Transverse colon (tissue), 4 donors: ENCODE results near the gene RANBP10. TPM values are rescaled to one million over a fixed set of nuclear protein-coding genes. Genes with fewer than 3 reads are reported as not detected.

Experiments used
- DNase-seq: peaks from one replicate; pipeline ENCODE4 v3.0.0-alpha.2; 2019
- H3K27ac ChIP-seq, 4 donors: fragments of 200-600 bp; sonication (generic); 2 replicates each; pipeline ENCODE4 v1.5.1; 2016 to 2018; ENCODE audit warnings: inconsistent platforms in 4 of 4
- H3K27me3 ChIP-seq: fragments of 200-600 bp; sonication (generic); 2 replicates; pipeline ENCODE4 v1.5.1; 2017; ENCODE audit warnings: inconsistent platforms
- H3K36me3 ChIP-seq, 4 donors: fragments of 200-600 bp; sonication (generic); 2 replicates each; pipeline ENCODE4 v1.5.1; 2017 to 2019; ENCODE audit warnings: inconsistent platforms in 4 of 4
- H3K4me1 ChIP-seq, 4 donors: fragments of 200-600 bp; sonication (generic); 2 replicates each; pipeline ENCODE4 v1.5.1; 2017 to 2020; ENCODE audit warnings: inconsistent platforms in 4 of 4
- H3K4me3 ChIP-seq, 4 donors: fragments of 200-600 bp; sonication (generic); 1 replicate in 1 of 4; 2 replicates in 3 of 4; pipeline versions ENCODE4 v1.5.1 to v1.6.1; 2017 to 2019; ENCODE audit warnings: inconsistent platforms in 4 of 4
- H3K9me3 ChIP-seq, 2 donors: fragments of 200-600 bp; sonication (generic); 2 replicates each; pipeline ENCODE4 v1.5.1; 2017 to 2019; ENCODE audit warnings: inconsistent platforms in 2 of 2
- CTCF ChIP-seq, 5 experiments: fragments of 200-600 bp in 3 of 5; fragments of 450-650 bp in 2 of 5; sonication (generic) in 3 of 5; IDR thresholded peaks; 1 replicate in 2 of 5; 2 replicates in 3 of 5; pipeline ENCODE4 v1.5.1; 2016 to 2017; ENCODE audit warnings: antibody characterized with exemption in 5 of 5, inconsistent platforms in 3 of 5, mild to moderate bottlenecking in 2 of 5, moderate library complexity in 1 of 5
- EP300 ChIP-seq: sonication (generic); formaldehyde crosslinking; IDR thresholded peaks from one replicate; pipeline ENCODE4 v1.6.1; 2017; ENCODE audit warnings: antibody characterized with exemption, low read depth
- POLR2A ChIP-seq: fragments of 450-650 bp; IDR thresholded peaks from one replicate; pipeline ENCODE4 v1.6.1; 2016; ENCODE audit warnings: antibody characterized with exemption, mild to moderate bottlenecking, moderate library complexity
- POLR2AphosphoS5 ChIP-seq, 3 donors: sonication (generic); formaldehyde crosslinking; IDR thresholded peaks; one replicate each; pipeline ENCODE4 v1.6.1; 2016; ENCODE audit warnings: antibody characterized with exemption in 3 of 3
- WGBS, 2 donors: methylation state at CpG; one replicate each; pipeline ENCODE4 v1.1.5; 2018; ENCODE audit warnings: low coverage in 1 of 2; 5-methylcytosine and 5-hydroxymethylcytosine counted together
- in situ Hi-C, 4 donors: fragments of 200-750 bp; cut with MboI; loops; one replicate each; pipeline versions ENCODE4 v1.15.0 to v1.15.1; 2017; ENCODE audit warnings: low sequenced_read_pairs in 3 of 4, low pct_ligation_motif_present in 1 of 4, low pct_unique_long_range_greater_than_20kb in 1 of 4
- intact Hi-C: fragments of 100-400 bp; cut with DNase I; formaldehyde crosslinking; loops from one replicate; pipeline ENCODE4 v1.15.1; 2023; ENCODE audit warnings: low total_unique reads
- total RNA-seq, 4 donors: library from RNA; depleted of rRNA; stranded (reverse); fragments of >200 nt; gene quantifications; one replicate each; pipeline ENCODE4 v1.1.0, GENCODE V29; 2016

Gene RANBP10
- total RNA-seq, 4 donors from 2014 or later, result 15.1 to 32.9 (median 19.1) TPM

DNA sequence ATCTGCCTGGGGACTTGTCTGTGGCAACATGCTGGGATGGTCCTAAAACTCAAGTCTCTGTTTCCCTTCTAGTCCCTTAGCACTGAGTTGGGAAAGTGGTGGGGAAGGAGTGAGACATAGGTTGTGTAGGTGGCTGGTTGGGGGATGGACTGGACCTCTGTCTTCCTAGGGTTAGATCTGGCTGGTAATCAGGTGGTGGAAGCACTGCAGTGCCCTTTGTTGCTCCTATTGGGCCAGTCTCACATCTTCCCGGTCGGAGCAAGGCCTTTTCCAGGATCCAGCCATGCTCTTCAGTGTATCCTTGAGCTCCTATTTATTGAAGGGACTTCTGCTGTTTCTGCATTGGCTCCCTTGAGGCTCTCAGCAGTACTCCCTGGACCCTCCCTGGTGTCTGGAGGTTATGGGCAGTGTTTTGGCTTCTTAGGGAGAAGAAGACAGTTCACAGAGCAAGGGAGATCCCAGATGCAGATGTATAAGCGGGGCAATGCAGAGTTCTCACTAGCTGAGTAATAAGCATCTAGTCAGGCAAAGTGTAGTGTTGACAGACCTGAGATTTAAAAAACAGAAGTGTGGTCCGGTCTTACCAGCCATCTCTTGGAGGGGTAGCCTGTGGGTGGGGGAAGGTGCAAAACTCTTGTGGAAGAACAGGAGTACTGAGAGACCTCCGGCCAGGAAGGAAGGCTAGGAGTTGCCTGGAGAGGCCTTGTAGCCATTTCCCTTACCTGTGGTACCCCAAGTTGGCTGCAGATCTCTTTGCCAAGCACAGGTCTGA lies 39.1 kb upstream of the RANBP10 start:
- peak overlapping the region; percentile 94 to 98 (median 96) for H3K27ac ChIP-seq
- H3K27me3 ChIP-seq, result no peaks in the 10 kb centered on the region
- no peaks in the 10 kb centered on the region for H3K9me3 ChIP-seq
- no peak for DNase-seq
- intact Hi-C loops (no loop called here), in situ Hi-C loops (no loop called here)
- peaks cover 43 to 57% (median 52%) of the 10 kb centered on the region in 4 donors for H3K4me1 ChIP-seq
- no peaks in the 10 kb centered on the region for H3K36me3 ChIP-seq
- TF ChIP-seq POLR2AphosphoS5 (IDR thresholded peaks at IDR 0.05) (no peak), POLR2A (no peak), EP300 (no peak), CTCF (IDR thresholded peaks at IDR 0.05) (no peak)
- H3K4me3 ChIP-seq, result peak overlapping the region in 2 of 4 donors; percentile 90 to 98
- 41 to 70% methylated on average over 2 to 5 of the region's 5 CpGs for WGBS, 2 donors

DNA sequence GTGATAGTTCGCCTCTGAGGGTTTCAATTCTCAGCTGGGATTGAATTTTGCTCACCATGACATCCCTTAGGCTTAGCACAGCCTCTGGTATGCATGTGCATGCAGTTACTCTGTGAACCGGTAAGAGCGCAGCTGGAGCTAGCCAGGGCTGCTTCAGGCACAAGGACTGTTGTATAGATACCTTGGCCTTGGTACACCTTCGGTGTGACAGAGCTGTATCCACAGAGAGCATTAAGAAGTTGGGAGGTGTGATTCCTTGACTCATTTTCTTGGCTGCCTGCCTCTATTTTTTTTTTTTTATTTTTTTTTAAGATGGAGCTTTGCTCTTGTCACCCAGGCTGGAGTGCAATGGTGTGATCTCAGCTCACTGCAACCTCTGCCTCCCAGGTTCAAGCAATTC lies 38.1 kb upstream of the RANBP10 start:
- intact Hi-C loops (no loop called here), in situ Hi-C loops (no loop called here)
- Histone ChIP-seq H3K36me3 (no peaks in the 10 kb centered on the region), H3K27me3 (no peaks in the 10 kb centered on the region), H3K4me1 (peaks cover 43 to 57% (median 52%) of the 10 kb centered on the region in 4 donors), H3K27ac (peak overlapping the region; percentile 95 to 98 (median 97)), H3K9me3 (no peaks in the 10 kb centered on the region), H3K4me3 (no peak overlapping the region)
- no peak for DNase-seq
- 70 to 86% methylated on average over 2 to 4 of the region's 4 CpGs for WGBS, 2 donors
- TF ChIP-seq EP300, result no peak

DNA sequence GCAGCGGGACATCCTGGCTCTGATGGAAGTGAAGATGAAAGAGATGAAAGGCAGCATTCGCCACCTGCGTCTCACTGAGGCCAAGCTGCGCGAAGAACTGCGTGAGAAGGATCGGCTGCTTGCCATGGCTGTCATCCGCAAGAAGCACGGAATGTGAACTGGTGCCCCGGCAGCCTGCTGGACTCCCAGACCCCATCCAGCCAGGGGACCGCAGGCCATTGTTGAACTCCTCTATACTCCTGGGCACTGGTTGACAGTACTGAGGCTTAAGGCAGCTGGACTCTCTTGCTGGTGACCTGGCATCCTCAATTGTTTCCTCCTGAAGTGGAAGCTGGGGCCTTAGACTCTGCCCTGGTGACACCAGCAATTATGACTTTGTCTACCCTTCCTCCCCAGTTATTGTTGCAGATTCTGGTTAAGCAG lies 37.0 kb upstream of the RANBP10 start:
- no peak for TF ChIP-seq CTCF (IDR thresholded peaks at IDR 0.05)
- TF ChIP-seq POLR2AphosphoS5 (IDR thresholded peaks at IDR 0.05), result no peak
- no peak for TF ChIP-seq EP300
- no peak for TF ChIP-seq POLR2A
- intact Hi-C loops, result no loop called here
- 5% methylated on average over 11 of the region's 11 CpGs; no CpG with 5 or more reads in 1 of the 2 donors for WGBS, 2 donors
- Histone ChIP-seq H3K4me3 (peak overlapping the region; percentile 51 to 84 (median 82)), H3K27me3 (no peaks in the 10 kb centered on the region), H3K9me3 (no peaks in the 10 kb centered on the region), H3K4me1 (peaks cover 40 to 51% (median 46%) of the 10 kb centered on the region in 4 donors), H3K36me3 (no peaks in the 10 kb centered on the region), H3K27ac (peak overlapping the region; percentile 95 to 98 (median 97))
- DNase-seq, result no peak
- in situ Hi-C loops, result no loop called here

- H3K9me3 ChIP-seq, result no peaks in the 10 kb centered on the region
- H3K4me3 ChIP-seq, result peak overlapping the region; percentile 51 to 84 (median 82)
- intact Hi-C loops (no loop called here), in situ Hi-C loops (no loop called here)
- DNase-seq, result peak; percentile 60
- TF ChIP-seq EP300 (no peak), CTCF (IDR thresholded peaks at IDR 0.05) (peak in 1 of 5 experiments; percentile 22), POLR2A (no peak), POLR2AphosphoS5 (IDR thresholded peaks at IDR 0.05) (peak in 1 of 3 donors; percentile 8)
- no peaks in the 10 kb centered on the region for H3K36me3 ChIP-seq
- peaks cover 34 to 45% (median 40%) of the 10 kb centered on the region in 4 donors for H3K4me1 ChIP-seq
- no peaks in the 10 kb centered on the region for H3K27me3 ChIP-seq
- peak overlapping the region; percentile 95 to 98 (median 97) for H3K27ac ChIP-seq
- WGBS, 2 donors, result 1% methylated on average over 64 of the region's 67 CpGs; no CpG with 5 or more reads in 1 of the 2 donors
Observed at GRCh38 chr16:67842509-67843342, 36.4 kb upstream of the RANBP10 start.
